Daoy (cell line): Measurements from ENCODE around the gene MEGF6. TPM values are rescaled to one million over a fixed set of nuclear protein-coding genes. Genes with fewer than 3 reads are reported as not detected.
"Not testable (repeated sequence)": the region's sequence is repeated elsewhere in the genome, so short reads cannot be mapped to it uniquely, and the experiment has no call there.

Source experiments
- DNase-seq: peaks from one replicate; pipeline ENCODE4 v3.0.0-alpha.2; 2015; ENCODE audit warnings: low read depth
- total RNA-seq: library from RNA; depleted of rRNA; stranded (reverse); fragments of >200 nt; shearing (Covaris generic); gene quantifications from 2 replicates; pipeline ENCODE4 v1.2.3, GENCODE V29; 2014

Gene MEGF6
- total RNA-seq, 1 experiment from 2014 or later = 2.5 TPM

GRCh38 chr1:3575515-3575914, 35.8 kb downstream of the MEGF6 start:
- not testable (repeated sequence) for DNase-seq

GRCh38 chr1:3573500-3573899, 37.8 kb downstream of the MEGF6 start:
- DNase-seq = no peak

GRCh38 chr1:3572638-3573037, 38.7 kb downstream of the MEGF6 start:
- DNase-seq = not testable (repeated sequence)

- DNase-seq = no peak
Observed at GRCh38 chr1:3571263-3571662, 40.0 kb downstream of the MEGF6 start.

- DNase-seq = no peak
Observed at GRCh38 chr1:3570066-3570986, 41.0 kb downstream of the MEGF6 start.

- no peak for DNase-seq
Observed at GRCh38 chr1:3569436-3569835, 41.9 kb downstream of the MEGF6 start.

- no peak for DNase-seq
Observed at GRCh38 chr1:3568815-3569435, 42.4 kb downstream of the MEGF6 start.

GRCh38 chr1:3566951-3567804, 44.1 kb downstream of the MEGF6 start:
- no peak for DNase-seq

- DNase-seq = no peak
Observed at GRCh38 chr1:3566003-3566885, 45.1 kb downstream of the MEGF6 start.

GRCh38 chr1:3564921-3565831, 46.1 kb downstream of the MEGF6 start:
- peak; percentile 46 for DNase-seq

GRCh38 chr1:3563610-3564009, 47.7 kb downstream of the MEGF6 start:
- DNase-seq = no peak

- DNase-seq = no peak
Observed at GRCh38 chr1:3563125-3563524, 48.2 kb downstream of the MEGF6 start.

GRCh38 chr1:3562712-3563111, 48.6 kb downstream of the MEGF6 start:
- no peak for DNase-seq

GRCh38 chr1:3561702-3562101, 49.6 kb downstream of the MEGF6 start:
- DNase-seq = no peak

GRCh38 chr1:3560981-3561380, 50.3 kb downstream of the MEGF6 start:
- DNase-seq = no peak

- no peak for DNase-seq
Observed at GRCh38 chr1:3560251-3560871, 50.9 kb downstream of the MEGF6 start.

- no peak for DNase-seq
Observed at GRCh38 chr1:3558036-3558726, 53.1 kb downstream of the MEGF6 start.

GRCh38 chr1:3557366-3557765, 53.9 kb downstream of the MEGF6 start:
- no peak for DNase-seq

- no peak for DNase-seq
Observed at GRCh38 chr1:3556336-3556735, 55.0 kb downstream of the MEGF6 start.
